WERI-Rb-1 (cell line): ENCODE measurements around the gene REXO4.

Source experiments
- DNase-seq: peaks from one replicate; pipeline ENCODE4 v3.0.0-alpha.2; 2020
- H3K27ac ChIP-seq: fragments of 250-450 bp; sonication (Bioruptor Pico); 2 replicates; pipeline ENCODE4 v1.5.1; 2020; ENCODE audit warnings: mild to moderate bottlenecking, moderate library complexity
- H3K27me3 ChIP-seq: fragments of 250-450 bp; sonication (Bioruptor Pico); 2 replicates; pipeline ENCODE4 v1.5.1; 2021; ENCODE audit warnings: mild to moderate bottlenecking, low read depth, moderate library complexity; ENCODE audit not compliant: insufficient read depth, severe bottlenecking
- H3K36me3 ChIP-seq: fragments of 250-450 bp; sonication (Bioruptor Pico); 2 replicates; pipeline ENCODE4 v1.5.1; 2020; ENCODE audit warnings: mild to moderate bottlenecking, moderate library complexity
- H3K4me3 ChIP-seq: 2 replicates; pipeline ENCODE4 v1.5.1; 2011; ENCODE audit warnings: low read depth, mild to moderate bottlenecking, control low read depth, low read length
- H3K9me3 ChIP-seq: fragments of 250-450 bp; sonication (Bioruptor Pico); 2 replicates; pipeline ENCODE4 v1.5.1; 2021; ENCODE audit warnings: mild to moderate bottlenecking, moderate library complexity; ENCODE audit not compliant: severe bottlenecking
- TF ChIP-seq, protein P1 (sequence below): IDR thresholded peaks from 2 replicates; pipeline ENCODE4 v1.5.1; 2011; ENCODE audit warnings: low read depth, mild to moderate bottlenecking, control low read depth, inconsistent platforms, low read length

The REXO4 gene

GRCh38 chr9:133359399-133360175, 58.2 kb downstream of the REXO4 start:
- no peak overlapping the region for H3K4me3 ChIP-seq
- H3K36me3 ChIP-seq: peaks cover 56% of the 10 kb centered on the region

DNA sequence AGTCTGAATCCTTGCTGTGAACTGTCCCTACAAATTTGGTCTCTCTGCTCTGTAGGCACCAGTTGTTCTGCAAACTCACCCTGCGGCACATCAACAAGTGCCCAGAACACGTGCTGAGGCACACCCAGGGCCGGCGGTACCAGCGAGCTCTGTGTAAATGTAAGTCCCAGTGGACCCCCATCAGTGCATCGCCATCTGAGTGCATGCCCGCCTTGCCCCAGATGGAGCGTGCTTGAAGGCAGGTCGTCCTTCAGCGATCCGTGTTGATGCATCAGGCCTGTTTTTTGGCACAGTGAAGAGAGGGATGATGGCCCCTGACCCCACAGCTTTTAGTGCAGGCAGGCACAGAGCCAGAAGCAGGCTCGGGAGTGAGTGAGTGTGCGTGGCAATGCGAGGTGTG, 60.2 kb downstream of the REXO4 start:
- Histone ChIP-seq H3K27me3 (no peaks in the 10 kb centered on the region), H3K27ac (no peak overlapping the region), H3K9me3 (no peaks in the 10 kb centered on the region), H3K36me3 (peaks cover 52% of the 10 kb centered on the region), H3K4me3 (no peak overlapping the region)
- no peak for DNase-seq
- TF ChIP-seq, protein P1, sequence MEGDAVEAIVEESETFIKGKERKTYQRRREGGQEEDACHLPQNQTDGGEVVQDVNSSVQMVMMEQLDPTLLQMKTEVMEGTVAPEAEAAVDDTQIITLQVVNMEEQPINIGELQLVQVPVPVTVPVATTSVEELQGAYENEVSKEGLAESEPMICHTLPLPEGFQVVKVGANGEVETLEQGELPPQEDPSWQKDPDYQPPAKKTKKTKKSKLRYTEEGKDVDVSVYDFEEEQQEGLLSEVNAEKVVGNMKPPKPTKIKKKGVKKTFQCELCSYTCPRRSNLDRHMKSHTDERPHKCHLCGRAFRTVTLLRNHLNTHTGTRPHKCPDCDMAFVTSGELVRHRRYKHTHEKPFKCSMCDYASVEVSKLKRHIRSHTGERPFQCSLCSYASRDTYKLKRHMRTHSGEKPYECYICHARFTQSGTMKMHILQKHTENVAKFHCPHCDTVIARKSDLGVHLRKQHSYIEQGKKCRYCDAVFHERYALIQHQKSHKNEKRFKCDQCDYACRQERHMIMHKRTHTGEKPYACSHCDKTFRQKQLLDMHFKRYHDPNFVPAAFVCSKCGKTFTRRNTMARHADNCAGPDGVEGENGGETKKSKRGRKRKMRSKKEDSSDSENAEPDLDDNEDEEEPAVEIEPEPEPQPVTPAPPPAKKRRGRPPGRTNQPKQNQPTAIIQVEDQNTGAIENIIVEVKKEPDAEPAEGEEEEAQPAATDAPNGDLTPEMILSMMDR: no peak

More at GRCh38 chr9:133359399-133360175, 58.2 kb downstream of the REXO4 start:
- H3K27me3 ChIP-seq: no peaks in the 10 kb centered on the region
- DNase-seq: peak; percentile 78
- TF ChIP-seq, protein P1: peak; percentile 90
- no peaks in the 10 kb centered on the region for H3K9me3 ChIP-seq
- peak overlapping the region; percentile 68 for H3K27ac ChIP-seq

DNA sequence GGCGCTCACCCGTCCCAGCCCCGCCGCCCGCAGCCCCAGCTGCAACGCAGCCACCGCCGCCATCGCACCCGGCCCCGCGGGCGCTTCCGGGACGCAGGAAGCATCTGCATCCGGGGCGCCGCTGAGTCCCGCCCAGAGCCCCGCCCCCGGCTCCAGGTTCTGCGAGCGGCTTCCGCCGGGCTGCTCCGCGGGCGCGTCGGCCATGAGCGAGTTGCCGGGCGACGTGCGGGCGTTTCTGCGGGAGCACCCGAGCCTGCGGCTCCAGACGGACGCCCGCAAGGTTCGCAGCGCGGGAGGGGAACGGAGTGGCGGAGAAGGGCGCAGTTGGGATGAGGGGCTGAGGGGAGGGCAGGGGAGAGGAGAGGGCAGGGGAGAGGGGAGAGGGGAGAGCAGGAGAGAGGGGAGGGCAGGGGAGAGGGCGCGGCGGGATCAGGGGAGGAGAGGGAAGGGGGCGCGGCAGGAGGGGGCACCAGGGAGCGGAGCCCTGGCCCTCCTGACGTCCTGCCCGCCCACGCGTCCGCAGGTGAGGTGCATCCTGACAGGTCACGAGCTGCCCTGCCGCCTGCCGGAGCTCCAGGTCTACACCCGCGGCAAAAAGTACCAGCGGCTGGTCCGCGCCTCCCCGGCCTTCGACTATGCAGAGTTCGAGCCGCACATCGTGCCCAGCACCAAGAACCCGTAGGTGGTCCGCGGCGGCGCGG, 61.3 kb downstream of the REXO4 start, which contains the start of the genes SURF1 and SURF2:
Gene SURF1 (minus strand): TSS at position 97 of the 701 bp plus-strand sequence. CDS start 34 bp downstream, at position 63.
Gene SURF2 (plus strand): TSS at position 160 of the 701 bp plus-strand sequence. CDS start 43 bp downstream, at position 203.
- DNase-seq: peak; percentile 88
- Histone ChIP-seq H3K4me3 (peak within 1 kb of the TSS; percentile 61), H3K36me3 (peaks cover 52% of the 10 kb centered on the region), H3K27me3 (no peaks in the 10 kb centered on the region), H3K27ac (peak within 1 kb of the TSS; percentile 78), H3K9me3 (no peaks in the 10 kb centered on the region)
- TF ChIP-seq, protein P1: peak; percentile 36; the same call in 1 of the 2 replicates
